Stimulated activated naive CD8-positive, alpha-beta T cell treated with anti-CD3 and anti-CD28 coated beads, Interleukin-15, amount 100 ng/mL, for 72 hours (primary cell): ENCODE results near the gene BCAS1.

Experiments
- ATAC-seq: fragments of 150-1000 bp; cut with Tn5 transposase; 2 replicates; pipeline ENCODE4 v1.10.0; 2021; ENCODE audit warnings: mild to moderate bottlenecking, moderate library complexity
- DNase-seq, 2 donors: peaks; one replicate each; pipeline ENCODE4 v3.0.0; 2021 to 2022
- H3K27ac Mint-ChIP-seq, 2 donors: one replicate each; pipeline ENCODE4 v1.8.0; 2022; ENCODE audit warnings: mild to moderate bottlenecking in 2 of 2, mixed read lengths in 2 of 2, moderate library complexity in 2 of 2
- H3K27me3 Mint-ChIP-seq: one replicate; pipeline ENCODE4 v1.8.0; 2022; ENCODE audit warnings: mixed read lengths
- H3K4me1 Mint-ChIP-seq: one replicate; pipeline ENCODE4 v1.8.0; 2022; ENCODE audit warnings: mild to moderate bottlenecking, mixed read lengths
- H3K4me3 Mint-ChIP-seq, 2 donors: one replicate each; pipeline ENCODE4 v1.8.0; 2022; ENCODE audit warnings: mild to moderate bottlenecking in 2 of 2, mixed read lengths in 2 of 2, moderate library complexity in 1 of 2
- H3K9me3 Mint-ChIP-seq, 2 donors: one replicate each; pipeline ENCODE4 v1.8.0; 2022; ENCODE audit warnings: mixed read lengths in 2 of 2

BCAS1 gene

GRCh38 chr20:54092021-54092420 is 21.6 kb upstream of the BCAS1 start:
- Mint-ChIP-seq H3K27ac (no peak overlapping the region), H3K4me1 (peaks cover 17% of the 10 kb centered on the region), H3K9me3 (no peaks in the 10 kb centered on the region), H3K27me3 (peaks cover 7% of the 10 kb centered on the region), H3K4me3 (no peak overlapping the region)
- no peak for ATAC-seq
- no peak for DNase-seq

- Mint-ChIP-seq H3K27ac (no peak overlapping the region), H3K4me1 (peaks cover 10% of the 10 kb centered on the region), H3K27me3 (peaks cover 7% of the 10 kb centered on the region), H3K4me3 (no peak overlapping the region), H3K9me3 (no peaks in the 10 kb centered on the region)
- ATAC-seq (no peak), DNase-seq (no peak)
Observed at GRCh38 chr20:54091120-54091480, 20.7 kb upstream of the BCAS1 start.

GRCh38 chr20:54090230-54091119 is 20.1 kb upstream of the BCAS1 start:
- H3K4me1 Mint-ChIP-seq, result peaks cover 10% of the 10 kb centered on the region
- ATAC-seq (no peak), DNase-seq (no peak)
- no peak overlapping the region for H3K4me3 Mint-ChIP-seq
- no peaks in the 10 kb centered on the region for H3K9me3 Mint-ChIP-seq
- H3K27me3 Mint-ChIP-seq, result peaks cover 7% of the 10 kb centered on the region
- no peak overlapping the region for H3K27ac Mint-ChIP-seq

GRCh38 chr20:54088430-54088829 is 18.0 kb upstream of the BCAS1 start:
- no peak for DNase-seq
- Mint-ChIP-seq H3K27ac (no peak overlapping the region), H3K4me3 (no peak overlapping the region), H3K4me1 (peaks cover 10% of the 10 kb centered on the region), H3K27me3 (peaks cover 7% of the 10 kb centered on the region), H3K9me3 (peaks cover 0 to 4% of the 10 kb centered on the region in 2 donors)
- ATAC-seq, result no peak

GRCh38 chr20:54086507-54087039 is 16.2 kb upstream of the BCAS1 start:
- DNase-seq, result no peak
- H3K9me3 Mint-ChIP-seq, result peaks cover 0 to 4% of the 10 kb centered on the region in 2 donors
- H3K4me1 Mint-ChIP-seq, result peaks cover 10% of the 10 kb centered on the region
- H3K4me3 Mint-ChIP-seq, result no peak overlapping the region
- no peak for ATAC-seq
- peaks cover 7% of the 10 kb centered on the region for H3K27me3 Mint-ChIP-seq
- H3K27ac Mint-ChIP-seq, result no peak overlapping the region

GRCh38 chr20:54085910-54086309 is 15.5 kb upstream of the BCAS1 start:
- DNase-seq, result no peak
- no peak for ATAC-seq
- Mint-ChIP-seq H3K27me3 (peaks cover 7% of the 10 kb centered on the region), H3K4me1 (peaks cover 9% of the 10 kb centered on the region), H3K9me3 (peaks cover 0 to 4% of the 10 kb centered on the region in 2 donors), H3K27ac (no peak overlapping the region), H3K4me3 (no peak overlapping the region)

GRCh38 chr20:54085425-54085824 is 15.0 kb upstream of the BCAS1 start:
- no peak overlapping the region for H3K4me3 Mint-ChIP-seq
- H3K27me3 Mint-ChIP-seq, result peaks cover 2% of the 10 kb centered on the region
- peaks cover 0 to 4% of the 10 kb centered on the region in 2 donors for H3K9me3 Mint-ChIP-seq
- no peak for DNase-seq
- no peak overlapping the region for H3K27ac Mint-ChIP-seq
- peaks cover 8% of the 10 kb centered on the region for H3K4me1 Mint-ChIP-seq
- ATAC-seq, result no peak

- H3K27me3 Mint-ChIP-seq, result no peaks in the 10 kb centered on the region
- H3K4me3 Mint-ChIP-seq, result no peak overlapping the region
- no peak overlapping the region for H3K27ac Mint-ChIP-seq
- no peak for ATAC-seq
- peaks cover 0 to 4% of the 10 kb centered on the region in 2 donors for H3K9me3 Mint-ChIP-seq
- DNase-seq, result no peak
- peaks cover 6% of the 10 kb centered on the region for H3K4me1 Mint-ChIP-seq
Observed at GRCh38 chr20:54084727-54085388, 14.5 kb upstream of the BCAS1 start.

GRCh38 chr20:54084193-54084592 is 13.8 kb upstream of the BCAS1 start:
- Mint-ChIP-seq H3K9me3 (peaks cover 0 to 4% of the 10 kb centered on the region in 2 donors), H3K27ac (no peak overlapping the region), H3K4me3 (no peak overlapping the region), H3K4me1 (peaks cover 7% of the 10 kb centered on the region), H3K27me3 (no peaks in the 10 kb centered on the region)
- ATAC-seq (no peak), DNase-seq (no peak)

GRCh38 chr20:54083459-54083858 is 13.1 kb upstream of the BCAS1 start:
- H3K4me1 Mint-ChIP-seq, result peaks cover 14% of the 10 kb centered on the region
- H3K4me3 Mint-ChIP-seq, result no peak overlapping the region

GRCh38 chr20:54082100-54082499 is 11.7 kb upstream of the BCAS1 start:
- ATAC-seq (no peak), DNase-seq (no peak)
- peaks cover 24% of the 10 kb centered on the region for H3K4me1 Mint-ChIP-seq
- no peak overlapping the region for H3K4me3 Mint-ChIP-seq
- H3K27me3 Mint-ChIP-seq, result no peaks in the 10 kb centered on the region
- H3K27ac Mint-ChIP-seq, result no peak overlapping the region
- peaks cover 8 to 11% of the 10 kb centered on the region in 2 donors for H3K9me3 Mint-ChIP-seq

More at GRCh38 chr20:54083459-54083858, 13.1 kb upstream of the BCAS1 start:
- DNase-seq (no peak), ATAC-seq (no peak)
- H3K27ac Mint-ChIP-seq, result no peak overlapping the region
- no peaks in the 10 kb centered on the region for H3K27me3 Mint-ChIP-seq
- H3K9me3 Mint-ChIP-seq, result peaks cover 0 to 4% of the 10 kb centered on the region in 2 donors

GRCh38 chr20:54079652-54080051 is 9.3 kb upstream of the BCAS1 start:
- ATAC-seq (no peak), DNase-seq (no peak)
- no peak overlapping the region for H3K27ac Mint-ChIP-seq

GRCh38 chr20:54078296-54078984 is 8.0 kb upstream of the BCAS1 start:
- peaks cover 24% of the 10 kb centered on the region for H3K4me1 Mint-ChIP-seq
- H3K4me3 Mint-ChIP-seq, result peak overlapping the region; percentile 71 to 81
- peaks cover 8 to 13% of the 10 kb centered on the region in 2 donors for H3K9me3 Mint-ChIP-seq
- no peaks in the 10 kb centered on the region for H3K27me3 Mint-ChIP-seq
- DNase-seq (peak in 1 of 2 donors; percentile 22), ATAC-seq (peak; percentile 54)
- peak overlapping the region; percentile 93 to 96 for H3K27ac Mint-ChIP-seq

More at GRCh38 chr20:54079652-54080051, 9.3 kb upstream of the BCAS1 start:
- Mint-ChIP-seq H3K9me3 (peaks cover 12 to 13% of the 10 kb centered on the region in 2 donors), H3K4me1 (peaks cover 24% of the 10 kb centered on the region), H3K27me3 (no peaks in the 10 kb centered on the region), H3K4me3 (no peak overlapping the region)

- ATAC-seq (no peak), DNase-seq (no peak)
- no peak overlapping the region for H3K4me3 Mint-ChIP-seq
- H3K27me3 Mint-ChIP-seq, result no peaks in the 10 kb centered on the region
- H3K27ac Mint-ChIP-seq, result no peak overlapping the region
- H3K4me1 Mint-ChIP-seq, result peaks cover 24% of the 10 kb centered on the region
- H3K9me3 Mint-ChIP-seq, result peaks cover 8 to 13% of the 10 kb centered on the region in 2 donors
Observed at GRCh38 chr20:54076259-54076658, 5.9 kb upstream of the BCAS1 start.

GRCh38 chr20:54075322-54075721 is 4.9 kb upstream of the BCAS1 start:
- Mint-ChIP-seq H3K27ac (no peak overlapping the region), H3K4me3 (no peak overlapping the region), H3K4me1 (peaks cover 23% of the 10 kb centered on the region), H3K9me3 (peaks cover 8 to 13% of the 10 kb centered on the region in 2 donors), H3K27me3 (no peaks in the 10 kb centered on the region)
- no peak for DNase-seq
- no peak for ATAC-seq
